ENCODE results near the gene GPR142. TPM values are rescaled to one million over a fixed set of nuclear protein-coding genes. Genes with fewer than 3 reads are reported as not detected.

GPR142 gene
- total RNA-seq, 6 donors from 2014 or later, result 0.27 TPM; not detected in 5

GRCh38 chr17:74353446-74354060, 13.8 kb upstream of the GPR142 start:
- H3K4me1 ChIP-seq, result peaks cover 6 to 22% (median 10%) of the 10 kb centered on the region in 4 donors
- ATAC-seq (ENCODE audit: low FRiP score in 2 of 2), result no peak
- no peaks in the 10 kb centered on the region for H3K9me3 ChIP-seq
- no peaks in the 10 kb centered on the region for H3K36me3 ChIP-seq
- TF ChIP-seq CTCF (IDR thresholded peaks at IDR 0.05) (no peak), EP300 (IDR thresholded peaks at IDR 0.05) (no peak), POLR2A (IDR thresholded peaks at IDR 0.05) (no peak), POLR2AphosphoS5 (IDR thresholded peaks at IDR 0.05) (no peak)
- no peak overlapping the region for H3K4me3 ChIP-seq
- H3K27ac ChIP-seq, result no peak overlapping the region
- WGBS, 2 donors, result 69 to 73% methylated on average over 10 of the region's 10 CpGs
- H3K27me3 ChIP-seq, result peaks cover 0 to 57% (median 31%) of the 10 kb centered on the region in 4 donors
- DNase-seq, result no peak

GRCh38 chr17:74354123-74354522, 13.2 kb upstream of the GPR142 start:
- no peaks in the 10 kb centered on the region for H3K9me3 ChIP-seq
- 10 to 16% methylated on average over 10 to 28 of the region's 29 CpGs for WGBS, 2 donors
- DNase-seq (peak; percentile 45 to 92), ATAC-seq (ENCODE audit: low FRiP score in 2 of 2) (peak in 1 of 2 donors; percentile 41)
- H3K4me3 ChIP-seq, result no peak overlapping the region
- no peak overlapping the region for H3K27ac ChIP-seq
- peaks cover 6 to 22% (median 10%) of the 10 kb centered on the region in 4 donors for H3K4me1 ChIP-seq
- H3K36me3 ChIP-seq, result no peaks in the 10 kb centered on the region
- H3K27me3 ChIP-seq, result peaks cover 0 to 57% (median 31%) of the 10 kb centered on the region in 4 donors
- no peak for TF ChIP-seq EP300 (IDR thresholded peaks at IDR 0.05)
- TF ChIP-seq CTCF (IDR thresholded peaks at IDR 0.05), result peak in 5 of 6 experiments; percentile 16 to 64 (median 44)

- no peaks in the 10 kb centered on the region for H3K36me3 ChIP-seq
- H3K9me3 ChIP-seq, result no peaks in the 10 kb centered on the region
- WGBS, 2 donors, result 77 to 80% methylated on average over 2 to 10 of the region's 10 CpGs
- no peak for TF ChIP-seq EP300 (IDR thresholded peaks at IDR 0.05)
- DNase-seq, result peak in 1 of 2 donors; percentile 44
- H3K27me3 ChIP-seq, result peaks cover 0 to 57% (median 31%) of the 10 kb centered on the region in 4 donors
- peaks cover 6 to 22% (median 10%) of the 10 kb centered on the region in 4 donors for H3K4me1 ChIP-seq
- no peak overlapping the region for H3K4me3 ChIP-seq
- no peak overlapping the region for H3K27ac ChIP-seq
- no peak for ATAC-seq (ENCODE audit: low FRiP score in 2 of 2)
Measured at GRCh38 chr17:74354561-74354960, 12.7 kb upstream of the GPR142 start.

GRCh38 chr17:74355065-74355464, 12.2 kb upstream of the GPR142 start:
- TF ChIP-seq POLR2AphosphoS5 (IDR thresholded peaks at IDR 0.05), result no peak
- TF ChIP-seq CTCF (IDR thresholded peaks at IDR 0.05), result no peak
- TF ChIP-seq EP300 (IDR thresholded peaks at IDR 0.05), result no peak
- no peak for TF ChIP-seq POLR2A (IDR thresholded peaks at IDR 0.05)
- Histone ChIP-seq H3K36me3 (no peaks in the 10 kb centered on the region), H3K9me3 (no peaks in the 10 kb centered on the region), H3K4me3 (no peak overlapping the region), H3K4me1 (peaks cover 6 to 22% (median 10%) of the 10 kb centered on the region in 4 donors), H3K27ac (no peak overlapping the region), H3K27me3 (peaks cover 0 to 57% (median 31%) of the 10 kb centered on the region in 4 donors)
- ATAC-seq (ENCODE audit: low FRiP score in 2 of 2) (no peak), DNase-seq (peak in 1 of 2 donors; percentile 55)
- WGBS, 2 donors, result 84% methylated on average over 6 of the region's 8 CpGs; no CpG with 5 or more reads in 1 of the 2 donors

GRCh38 chr17:74356646-74357465, 10.4 kb upstream of the GPR142 start:
- TF ChIP-seq POLR2AphosphoS5 (IDR thresholded peaks at IDR 0.05) (no peak), CTCF (IDR thresholded peaks at IDR 0.05) (no peak), POLR2A (IDR thresholded peaks at IDR 0.05) (no peak), EP300 (IDR thresholded peaks at IDR 0.05) (no peak)
- H3K4me3 ChIP-seq, result peak overlapping the region in 2 of 4 donors; percentile 13 to 27
- WGBS, 2 donors, result 1 to 9% methylated on average over 18 to 74 of the region's 105 CpGs
- no peaks in the 10 kb centered on the region for H3K9me3 ChIP-seq
- H3K4me1 ChIP-seq, result peaks cover 6 to 25% (median 10%) of the 10 kb centered on the region in 4 donors
- no peaks in the 10 kb centered on the region for H3K36me3 ChIP-seq
- DNase-seq (peak in 1 of 2 donors; percentile 84), ATAC-seq (ENCODE audit: low FRiP score in 2 of 2) (no peak)
- H3K27ac ChIP-seq, result no peak overlapping the region
- peaks cover 0 to 60% (median 34%) of the 10 kb centered on the region in 4 donors for H3K27me3 ChIP-seq
